H1 (cell line): ENCODE results near the gene ZPR1. TPM values are rescaled to one million over a fixed set of nuclear protein-coding genes. Genes with fewer than 3 reads are reported as not detected.

Source experiments
- CHD7 ChIP-seq: fragments of 300-600 bp; sonication (generic); IDR thresholded peaks from 2 replicates; pipeline ENCODE4 v1.7.1; 2012; ENCODE audit warnings: low read length, moderate library complexity, mild to moderate bottlenecking, inconsistent platforms; ENCODE audit not compliant: insufficient replicate concordance
- polyA plus RNA-seq, 7 experiments: library from polyadenylated mRNA; depleted of rRNA in 3 of 7; stranded (reverse) in 5 of 7; unstranded in 2 of 7; fragments of >200 nt in 5 of 7; fragments of 200-250 nt in 2 of 7; gene quantifications; 1 replicate in 5 of 7; 2 replicates in 1 of 7; 4 replicates in 1 of 7; pipeline versions ENCODE4 v1.2.1 to v1.2.3, GENCODE V29; 2011 to 2013; ENCODE audit warnings: missing spikeins in 2 of 7, mixed read lengths in 2 of 7
- total RNA-seq: library from RNA; stranded (reverse); fragmentation: NEBNext Ultra II Directional; extraction: Animal tissue kit (Norgen Biotek cat#: 25700); gene quantifications from 2 replicates; pipeline ENCODE4 v1.2.1, GENCODE V29; 2021

Gene ZPR1
- total and polyA plus RNA-seq, 2 of the 8 experiments (the other 6 are each of a cell fraction or from before 2014, with no cell fraction given) = 36.7 to 70.5 TPM

- TF ChIP-seq CHD7 = no peak
Measured at GRCh38 chr11:116762132-116762531, 25.7 kb downstream of the ZPR1 start (continued).
